Neutrophil (primary cell): Measurements from ENCODE around the gene RHOU.

Experiments
- H3K27ac ChIP-seq: fragments of 200-600 bp; sonication (generic); 2 replicates; pipeline ENCODE4 v1.5.1; 2016; ENCODE audit warnings: mild to moderate bottlenecking, moderate library complexity
- H3K27me3 ChIP-seq: fragments of 200-600 bp; sonication (generic); 2 replicates; pipeline ENCODE4 v1.6.0; 2016; ENCODE audit warnings: mild to moderate bottlenecking
- H3K36me3 ChIP-seq: fragments of 200-600 bp; sonication (generic); 2 replicates; pipeline ENCODE4 v1.5.1; 2017
- H3K4me1 ChIP-seq, 2 experiments: fragments of 200-600 bp in 1 of 2; sonication (generic) in 1 of 2; 1 replicate in 1 of 2; 2 replicates in 1 of 2; pipeline versions ENCODE4 v1.5.1 to v1.6.1; 2013 to 2016; ENCODE audit warnings: low read depth in 1 of 2, low read length in 1 of 2, mild to moderate bottlenecking in 1 of 2, moderate library complexity in 1 of 2; ENCODE audit not compliant: control insufficient read depth in 1 of 2, insufficient read depth in 1 of 2
- H3K4me3 ChIP-seq, 2 experiments: fragments of 200-600 bp in 1 of 2; sonication (generic) in 1 of 2; 1 replicate in 1 of 2; 2 replicates in 1 of 2; pipeline ENCODE4 v1.5.1; 2013 to 2016; ENCODE audit warnings: low read depth in 1 of 2, low read length in 1 of 2, mild to moderate bottlenecking in 1 of 2, moderate library complexity in 1 of 2
- H3K9me3 ChIP-seq: fragments of 200-600 bp; sonication (generic); 2 replicates; pipeline ENCODE4 v1.5.1; 2016
- TF ChIP-seq, protein P1 (sequence below): fragments of 200-600 bp; sonication (generic); IDR thresholded peaks from 2 replicates; pipeline ENCODE4 v1.5.1; 2016; ENCODE audit warnings: antibody characterized with exemption

RHOU gene

DNA sequence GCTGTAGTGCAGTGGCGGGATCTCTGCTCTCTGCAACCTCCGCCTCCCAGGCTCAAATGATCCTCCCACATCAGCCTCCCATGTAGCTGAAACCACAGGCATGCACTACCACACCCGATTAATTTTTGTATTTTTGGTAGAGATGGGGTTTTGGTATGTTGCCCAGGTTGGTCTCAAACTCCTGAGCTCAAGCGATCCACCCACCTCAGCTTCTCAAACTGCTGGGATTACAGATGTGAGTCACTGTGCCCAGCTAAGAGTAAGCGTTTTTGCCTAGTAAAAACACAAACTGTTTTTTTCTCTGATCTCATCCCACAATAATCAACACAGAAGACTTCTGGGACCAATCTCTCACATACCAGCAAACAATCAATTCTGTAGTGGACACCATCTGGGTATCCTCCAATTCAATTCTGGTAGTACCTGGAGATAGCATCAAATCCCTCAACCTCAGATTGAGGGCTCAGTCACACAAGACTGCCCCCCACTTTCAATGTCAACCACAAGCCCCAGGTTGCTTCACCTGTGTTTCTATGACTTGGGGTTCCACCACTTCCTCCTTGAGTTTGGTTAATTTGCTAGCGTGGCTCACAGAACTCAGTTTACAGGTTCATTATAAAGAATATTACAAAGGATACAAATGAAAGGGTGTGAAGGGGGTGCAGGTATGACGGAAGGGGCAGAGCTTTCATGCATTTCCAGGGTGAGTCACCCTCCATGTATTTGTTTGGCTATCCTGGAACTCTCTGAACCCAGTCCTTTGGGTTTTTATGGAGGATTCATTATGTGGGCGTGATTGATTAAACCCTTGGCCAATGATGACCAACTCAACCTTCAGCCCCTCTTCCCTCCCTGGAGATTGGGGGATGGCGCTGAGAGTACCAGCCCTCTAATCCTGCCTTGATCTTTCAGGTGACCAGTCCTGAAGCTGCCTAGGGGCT is 40.0 kb upstream of the RHOU start:
- H3K4me3 ChIP-seq: no peak overlapping the region
- H3K27me3 ChIP-seq: no peaks in the 10 kb centered on the region
- H3K4me1 ChIP-seq: peaks cover 16 to 19% of the 10 kb centered on the region in 2 experiments
- no peak overlapping the region for H3K27ac ChIP-seq
- H3K9me3 ChIP-seq: no peaks in the 10 kb centered on the region
- TF ChIP-seq, protein P1, sequence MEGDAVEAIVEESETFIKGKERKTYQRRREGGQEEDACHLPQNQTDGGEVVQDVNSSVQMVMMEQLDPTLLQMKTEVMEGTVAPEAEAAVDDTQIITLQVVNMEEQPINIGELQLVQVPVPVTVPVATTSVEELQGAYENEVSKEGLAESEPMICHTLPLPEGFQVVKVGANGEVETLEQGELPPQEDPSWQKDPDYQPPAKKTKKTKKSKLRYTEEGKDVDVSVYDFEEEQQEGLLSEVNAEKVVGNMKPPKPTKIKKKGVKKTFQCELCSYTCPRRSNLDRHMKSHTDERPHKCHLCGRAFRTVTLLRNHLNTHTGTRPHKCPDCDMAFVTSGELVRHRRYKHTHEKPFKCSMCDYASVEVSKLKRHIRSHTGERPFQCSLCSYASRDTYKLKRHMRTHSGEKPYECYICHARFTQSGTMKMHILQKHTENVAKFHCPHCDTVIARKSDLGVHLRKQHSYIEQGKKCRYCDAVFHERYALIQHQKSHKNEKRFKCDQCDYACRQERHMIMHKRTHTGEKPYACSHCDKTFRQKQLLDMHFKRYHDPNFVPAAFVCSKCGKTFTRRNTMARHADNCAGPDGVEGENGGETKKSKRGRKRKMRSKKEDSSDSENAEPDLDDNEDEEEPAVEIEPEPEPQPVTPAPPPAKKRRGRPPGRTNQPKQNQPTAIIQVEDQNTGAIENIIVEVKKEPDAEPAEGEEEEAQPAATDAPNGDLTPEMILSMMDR: no peak
- no peaks in the 10 kb centered on the region for H3K36me3 ChIP-seq

DNA sequence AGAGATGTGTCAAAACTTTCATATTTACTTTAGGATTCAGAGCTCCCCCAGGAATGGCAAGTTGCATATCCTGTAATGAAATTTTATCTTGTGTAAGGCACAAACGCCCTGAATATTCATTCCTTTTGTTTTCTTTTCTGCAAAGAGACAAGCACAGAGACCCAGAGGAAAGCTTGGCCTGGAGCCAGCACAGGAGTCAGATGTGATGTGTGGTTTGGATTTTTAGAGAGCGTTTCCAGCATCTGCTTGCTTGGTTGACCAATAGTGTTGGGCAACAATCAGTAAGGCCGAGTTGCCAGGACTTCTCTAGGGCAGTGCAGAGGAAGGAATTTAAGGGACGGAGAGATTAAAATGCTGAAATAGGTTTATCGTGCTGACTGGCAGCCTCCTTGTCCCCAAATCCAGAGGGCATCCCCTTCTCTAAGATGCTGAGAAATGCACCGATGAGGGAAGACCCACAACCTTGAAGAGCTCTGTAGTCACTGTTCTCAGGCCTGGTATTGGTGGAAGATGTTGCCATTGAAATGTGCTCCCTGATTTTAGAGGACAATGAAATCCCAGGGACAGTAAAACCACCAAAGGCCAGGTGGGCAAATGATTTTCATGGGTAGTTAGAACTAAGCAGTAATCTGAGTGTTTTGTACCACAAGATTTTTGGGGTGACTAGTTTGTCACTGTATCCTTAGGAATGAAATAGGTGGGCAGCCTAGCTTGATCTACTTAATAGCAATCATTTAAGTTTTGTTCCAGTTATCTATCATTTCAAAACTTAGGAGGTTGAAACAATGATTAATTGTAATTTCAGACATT is 37.9 kb upstream of the RHOU start:
- H3K27me3 ChIP-seq: no peaks in the 10 kb centered on the region
- TF ChIP-seq, protein P1: no peak
- no peaks in the 10 kb centered on the region for H3K9me3 ChIP-seq
- no peak overlapping the region for H3K27ac ChIP-seq
- H3K4me3 ChIP-seq: no peak overlapping the region
- H3K36me3 ChIP-seq: no peaks in the 10 kb centered on the region
- peaks cover 16 to 19% of the 10 kb centered on the region in 2 experiments for H3K4me1 ChIP-seq

DNA sequence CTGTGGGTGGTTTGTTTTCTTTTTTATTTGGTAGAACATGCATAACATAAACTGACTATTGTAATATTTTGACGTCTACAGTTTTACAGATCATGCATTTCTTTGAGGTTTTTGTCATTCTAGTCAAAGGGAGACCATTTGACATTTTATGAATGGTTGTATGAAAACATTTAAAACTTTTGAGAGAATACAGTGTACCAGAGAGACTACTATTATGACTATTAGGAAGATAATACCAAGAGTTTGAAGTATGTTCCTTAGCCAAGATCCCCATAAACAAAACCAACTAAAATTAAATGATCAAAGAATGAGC is 37.3 kb upstream of the RHOU start:
- TF ChIP-seq, protein P1: no peak

DNA sequence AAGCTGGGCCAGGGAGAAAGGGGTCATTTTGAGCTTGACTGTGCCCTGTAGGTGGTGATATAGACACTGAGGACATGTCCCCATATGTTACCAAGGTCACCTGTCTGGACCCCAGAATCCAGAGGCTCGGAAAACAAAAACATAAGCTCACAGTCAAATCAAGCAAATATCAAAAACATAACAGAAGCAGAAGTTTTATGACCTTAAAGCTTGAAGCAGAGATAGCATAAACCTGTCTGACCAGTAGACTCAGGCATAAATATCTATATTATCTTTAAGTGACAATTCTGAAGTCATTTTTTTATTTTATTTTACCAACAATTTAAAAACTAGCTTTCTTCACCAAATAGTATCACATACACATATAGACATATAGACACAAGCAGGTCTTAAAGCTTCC is 32.8 kb upstream of the RHOU start:
- TF ChIP-seq, protein P1: no peak
- Histone ChIP-seq H3K27ac (no peak overlapping the region), H3K27me3 (no peaks in the 10 kb centered on the region), H3K36me3 (no peaks in the 10 kb centered on the region), H3K4me3 (no peak overlapping the region), H3K4me1 (peaks cover 3% of the 10 kb centered on the region in 2 experiments), H3K9me3 (no peaks in the 10 kb centered on the region)

More for the DNA sequence above, 37.3 kb upstream of the RHOU start:
- no peaks in the 10 kb centered on the region for H3K9me3 ChIP-seq
- H3K27me3 ChIP-seq: no peaks in the 10 kb centered on the region
- H3K4me3 ChIP-seq: no peak overlapping the region
- no peaks in the 10 kb centered on the region for H3K36me3 ChIP-seq
- H3K4me1 ChIP-seq: peaks cover 16 to 19% of the 10 kb centered on the region in 2 experiments
- no peak overlapping the region for H3K27ac ChIP-seq

DNA sequence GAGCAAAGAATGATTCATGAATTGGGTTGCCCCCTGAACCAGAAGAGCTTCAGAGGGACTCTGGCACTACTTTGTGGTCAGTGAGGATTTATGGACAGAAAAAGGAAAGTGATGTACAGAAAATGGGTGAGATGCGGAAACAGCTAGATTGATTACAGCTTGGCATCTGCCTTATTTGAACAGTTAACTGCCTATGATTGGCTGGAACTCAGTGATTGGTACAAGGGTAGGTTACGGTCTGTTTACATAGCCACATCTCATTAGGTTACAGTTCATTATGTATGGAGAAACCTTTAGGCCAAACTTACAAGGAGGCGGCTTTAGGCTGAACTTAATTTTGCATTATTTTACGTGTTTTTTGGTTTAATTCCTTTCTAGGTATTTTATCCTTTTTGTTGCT is 29.0 kb upstream of the RHOU start:
- TF ChIP-seq, protein P1: no peak
- Histone ChIP-seq H3K27me3 (no peaks in the 10 kb centered on the region), H3K36me3 (no peaks in the 10 kb centered on the region), H3K27ac (no peak overlapping the region), H3K4me3 (no peak overlapping the region), H3K9me3 (no peaks in the 10 kb centered on the region), H3K4me1 (no peaks in the 10 kb centered on the region)
